HG02973 (cell line): ENCODE measurements around the gene CORO1A.
A peak's percentile ranks its signal among the peaks of the same experiment; 100 is the strongest.
"Not testable (repeated sequence)": the region's sequence is repeated elsewhere in the genome, so short reads cannot be mapped to it uniquely, and the experiment has no call there.

Experiments
- ATAC-seq: cut with Tn5 transposase; IDR thresholded peaks from one replicate; pipeline ENCODE4 v1.9.1; 2021; ENCODE audit warnings: moderate library complexity; ENCODE audit not compliant: unreplicated experiment

CORO1A gene

DNA sequence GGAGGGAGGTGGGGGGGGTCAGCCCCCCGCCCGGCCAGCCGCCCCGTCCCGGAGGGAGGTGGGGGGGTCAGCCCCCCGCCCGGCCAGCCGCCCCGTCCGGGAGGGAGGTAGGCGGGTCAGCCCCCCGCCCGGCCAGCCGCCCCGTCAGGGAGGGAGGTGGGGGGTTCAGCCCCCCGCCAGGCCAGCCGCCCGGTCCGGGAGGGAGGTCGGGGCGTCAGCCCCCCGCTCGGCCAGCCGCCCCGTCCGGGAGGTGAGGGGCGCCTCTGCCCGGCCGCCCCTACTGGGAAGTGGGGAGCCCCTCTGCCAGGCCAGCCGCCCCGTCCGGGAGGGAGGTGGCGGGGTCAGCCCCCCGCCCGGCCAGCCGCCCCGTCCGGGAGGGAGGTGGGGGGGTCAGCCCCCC, 14.0 kb upstream of the CORO1A start:
- ATAC-seq: not testable (repeated sequence)

DNA sequence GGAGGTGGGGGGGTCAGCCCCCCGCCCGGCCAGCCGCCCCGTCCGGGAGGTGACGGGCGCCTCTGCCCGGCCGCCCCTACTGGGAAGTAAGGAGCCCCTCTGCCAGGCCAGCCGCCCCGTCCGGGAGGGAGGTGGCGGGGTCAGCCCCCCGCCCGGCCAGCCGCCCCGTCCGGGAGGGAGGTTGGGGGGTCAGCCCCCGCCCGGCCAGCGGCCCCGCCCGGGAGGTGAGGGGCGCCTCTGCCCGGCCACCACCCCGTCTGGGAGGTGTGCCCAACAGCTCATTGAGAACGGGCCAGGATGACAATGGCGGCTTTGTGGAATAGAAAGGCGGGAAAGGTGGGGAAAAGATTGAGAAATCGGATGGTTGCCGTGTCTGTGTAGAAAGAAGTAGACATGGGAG, 13.3 kb upstream of the CORO1A start:
- ATAC-seq: not testable (repeated sequence)

DNA sequence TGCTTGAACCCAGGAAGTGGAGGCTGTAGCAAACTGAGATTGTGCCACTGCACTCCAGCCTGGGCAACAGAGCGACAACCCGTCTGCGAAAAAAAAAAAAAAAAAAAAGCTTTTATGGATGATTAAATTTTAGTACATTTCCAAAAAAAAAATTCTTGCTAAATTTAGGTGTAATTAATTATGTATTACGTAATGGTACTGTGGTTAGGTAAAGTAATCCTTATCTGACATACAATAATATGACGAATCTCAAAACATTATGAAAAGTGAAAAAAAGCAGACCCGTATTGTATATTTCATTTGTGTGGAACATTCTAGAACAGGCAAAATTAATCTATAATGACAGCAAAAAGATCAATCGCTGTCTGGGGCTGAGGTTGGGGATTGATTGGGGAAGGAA, 10.3 kb upstream of the CORO1A start:
- ATAC-seq: no peak

DNA sequence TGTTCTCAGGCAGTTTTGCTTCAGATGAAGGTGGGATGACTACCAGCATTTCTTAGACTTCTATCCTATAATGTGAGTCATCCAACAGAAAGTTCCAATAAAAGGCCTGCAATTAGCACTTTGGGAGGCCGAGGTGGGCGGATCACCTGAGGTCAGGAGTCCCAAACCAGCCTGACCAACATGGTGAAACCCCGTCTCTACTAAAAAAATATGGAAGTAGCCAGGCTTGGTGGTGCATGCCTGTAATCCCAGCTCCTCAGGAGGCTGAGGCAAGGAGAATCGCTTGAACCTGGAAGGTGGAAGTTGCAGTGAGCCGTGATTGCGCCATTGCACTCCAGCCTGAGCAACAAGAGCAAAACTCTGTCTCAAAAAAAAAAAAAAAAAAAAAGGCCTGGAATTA, 6.5 kb upstream of the CORO1A start:
- ATAC-seq: not testable (repeated sequence)

DNA sequence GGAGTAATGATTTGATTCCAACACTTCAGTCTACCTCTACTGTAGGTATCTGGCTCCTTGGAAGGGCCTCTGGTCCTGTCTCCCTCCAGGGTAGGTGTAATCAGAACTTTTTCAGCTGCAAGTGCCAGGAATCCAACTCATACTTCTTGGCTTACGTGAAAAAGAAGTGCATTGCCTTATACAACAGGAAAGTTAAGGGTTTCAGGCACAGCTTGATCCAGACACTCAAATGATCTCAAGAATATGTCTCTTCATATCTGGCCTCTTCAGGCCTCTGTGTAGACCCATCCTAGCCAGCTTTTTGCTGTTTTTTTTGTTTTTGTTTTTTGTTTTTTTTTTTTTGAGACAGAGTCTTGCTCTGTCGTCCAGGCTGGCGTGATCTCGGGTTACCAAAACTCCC, 4.2 kb upstream of the CORO1A start:
- no peak for ATAC-seq

DNA sequence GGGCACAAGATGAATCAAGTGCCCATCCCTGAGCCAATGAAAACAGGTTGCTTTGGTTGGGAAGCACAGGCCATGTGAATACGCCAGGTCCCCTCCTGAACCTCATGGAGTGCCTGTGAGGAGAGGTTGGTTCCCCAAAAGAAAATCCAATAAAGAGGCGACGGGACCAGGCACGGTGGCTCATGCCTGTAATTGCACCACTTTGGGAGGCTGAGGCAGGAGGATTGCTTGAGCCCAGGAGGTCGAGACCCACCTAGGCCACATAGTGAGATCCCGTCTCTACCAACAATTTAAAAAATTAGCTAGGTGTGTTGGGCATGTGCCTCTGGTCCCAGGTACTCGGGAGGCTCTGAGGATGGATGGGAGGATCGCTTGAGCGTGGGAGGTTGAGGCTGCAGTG, 3.5 kb upstream of the CORO1A start:
- ATAC-seq: no peak

DNA sequence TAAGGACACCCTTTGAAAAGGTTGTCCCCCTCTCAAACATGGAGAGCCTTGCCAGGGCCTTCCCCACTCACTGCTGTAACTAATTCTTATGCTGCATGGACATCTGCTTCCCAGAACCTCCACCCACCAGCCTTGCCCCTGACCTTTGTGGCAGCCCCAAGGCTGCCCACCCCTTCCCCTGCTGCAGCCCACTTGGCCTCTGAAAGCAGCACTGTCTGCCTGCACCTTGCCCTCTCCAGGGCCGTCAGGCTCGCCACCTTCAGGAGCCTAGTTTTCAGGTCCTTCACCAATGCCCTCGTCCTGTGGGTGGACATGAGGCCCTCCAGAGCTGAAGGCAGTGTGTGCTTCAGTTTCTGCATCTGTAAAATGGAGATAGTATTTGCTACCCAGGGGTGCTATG, 2.7 kb upstream of the CORO1A start:
- ATAC-seq: no peak

DNA sequence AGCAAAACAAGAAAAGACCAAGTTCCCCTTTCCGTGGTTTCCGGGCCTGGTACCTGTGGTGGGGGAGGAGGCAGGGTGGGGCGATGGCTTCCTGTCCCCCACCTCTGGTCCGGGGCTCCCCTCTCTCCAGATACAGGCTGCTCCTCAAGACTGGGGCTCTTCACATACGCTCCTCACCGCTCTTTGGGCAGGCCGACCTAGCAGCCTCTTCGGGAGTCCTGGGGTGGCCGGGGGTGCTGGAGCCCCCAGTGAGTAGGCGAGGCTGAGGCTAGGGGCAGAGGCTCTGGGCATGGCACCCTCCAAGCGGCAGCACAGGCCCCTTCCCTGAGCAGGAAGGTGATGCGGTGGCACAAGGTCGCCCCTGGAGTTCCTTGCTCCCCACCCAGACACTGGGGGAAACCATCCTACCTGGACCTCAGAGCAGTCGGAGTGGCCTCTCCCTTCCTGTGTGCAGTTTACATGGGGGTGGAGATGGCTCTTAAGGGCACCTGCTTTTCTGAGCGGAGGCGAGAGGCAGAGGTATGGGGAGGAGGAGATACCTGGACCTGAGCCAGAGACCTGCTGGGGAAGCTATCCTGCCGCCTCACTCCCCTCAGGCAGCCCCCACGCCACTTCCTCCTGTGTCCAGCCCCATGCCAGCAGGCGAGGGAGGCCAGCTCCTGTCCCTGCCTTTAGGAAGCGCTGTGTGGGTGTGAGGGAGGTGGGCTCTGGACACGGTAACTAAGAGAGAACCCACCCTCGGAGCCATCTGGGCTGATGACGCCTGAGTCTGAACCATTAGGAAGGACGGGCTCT, 891 bp downstream of the CORO1A start:
- ATAC-seq: no peak

DNA sequence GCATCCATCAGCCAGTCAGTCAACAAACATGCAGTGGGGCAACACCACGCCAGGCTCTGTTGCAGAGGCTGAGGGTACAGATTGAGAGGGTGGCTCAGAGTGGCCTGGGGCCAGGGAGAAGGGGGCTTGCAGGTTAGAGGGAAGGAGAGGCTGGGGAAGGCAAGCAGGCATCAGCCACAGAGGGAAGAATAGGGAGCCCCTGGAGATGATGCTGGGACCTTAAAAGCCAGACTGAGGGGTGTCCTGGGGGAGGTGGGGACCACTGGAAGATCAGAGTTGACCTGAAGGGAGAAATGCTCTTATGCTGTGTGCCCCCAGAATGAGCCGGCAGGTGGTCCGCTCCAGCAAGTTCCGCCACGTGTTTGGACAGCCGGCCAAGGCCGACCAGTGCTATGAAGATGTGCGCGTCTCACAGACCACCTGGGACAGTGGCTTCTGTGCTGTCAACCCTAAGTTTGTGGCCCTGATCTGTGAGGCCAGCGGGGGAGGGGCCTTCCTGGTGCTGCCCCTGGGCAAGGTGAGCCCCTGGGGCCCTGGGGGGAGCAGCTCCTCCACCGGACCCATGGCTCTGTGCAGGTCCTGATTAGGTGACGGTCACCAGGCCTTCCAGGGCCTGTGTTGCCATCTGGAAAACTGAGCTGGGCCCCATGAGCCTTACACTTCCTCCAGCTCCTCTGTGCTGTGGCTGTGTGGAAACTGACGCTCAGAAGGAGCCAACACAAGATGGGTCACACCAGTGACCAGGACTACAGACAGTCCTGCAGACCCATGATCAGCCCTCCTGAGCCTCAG, 1.7 kb downstream of the CORO1A start:
- peak; percentile 2 for ATAC-seq

DNA sequence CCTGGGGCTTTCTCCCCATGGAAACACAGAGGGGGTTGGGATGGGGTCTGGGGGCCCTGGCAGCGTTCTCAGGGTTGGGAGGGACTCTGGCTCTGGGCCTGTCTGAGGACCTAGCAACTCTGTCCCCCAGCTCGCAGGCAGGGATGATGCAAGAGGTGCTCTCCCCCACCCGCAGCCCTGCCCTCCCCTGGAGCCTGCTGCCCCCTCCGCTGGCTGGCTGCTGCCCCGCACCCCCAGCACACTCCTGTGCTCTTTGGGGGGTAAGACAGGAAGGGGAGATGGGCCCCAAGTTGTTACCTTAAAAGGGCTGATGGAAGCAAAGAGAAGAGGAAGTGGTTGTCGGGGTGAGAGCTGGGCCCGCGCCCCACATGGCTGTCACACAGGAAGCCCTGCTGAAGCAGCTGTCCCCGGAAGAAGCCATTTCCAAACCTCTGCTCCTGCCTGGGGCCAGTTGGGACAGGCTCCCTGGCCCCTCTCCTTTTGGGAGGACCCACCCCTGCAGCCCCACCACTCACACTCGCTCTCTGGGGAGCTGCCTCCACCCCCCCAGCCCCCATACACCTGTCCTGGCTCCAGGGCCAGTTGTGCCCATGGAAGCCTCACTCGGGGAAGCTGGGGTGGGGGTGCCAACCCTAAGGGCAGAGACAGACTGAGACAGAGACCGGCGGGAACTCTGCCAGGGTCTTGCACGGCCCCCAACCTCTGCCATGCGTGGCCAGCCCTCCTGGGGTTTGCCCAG, 2.5 kb downstream of the CORO1A start:
- ATAC-seq: peak; percentile 29

DNA sequence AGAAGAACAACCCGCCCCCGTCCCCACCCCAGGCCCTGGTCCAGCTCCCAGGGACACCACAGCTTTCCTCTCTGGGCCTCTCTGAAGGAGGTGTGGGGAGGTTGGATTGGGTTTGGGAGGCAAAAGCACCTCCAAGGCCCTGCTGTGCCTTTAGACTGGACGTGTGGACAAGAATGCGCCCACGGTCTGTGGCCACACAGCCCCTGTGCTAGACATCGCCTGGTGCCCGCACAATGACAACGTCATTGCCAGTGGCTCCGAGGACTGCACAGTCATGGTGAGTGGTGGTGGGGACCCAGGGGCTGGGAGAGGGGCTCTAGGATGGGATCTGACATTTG, 3.0 kb downstream of the CORO1A start:
- no peak for ATAC-seq

DNA sequence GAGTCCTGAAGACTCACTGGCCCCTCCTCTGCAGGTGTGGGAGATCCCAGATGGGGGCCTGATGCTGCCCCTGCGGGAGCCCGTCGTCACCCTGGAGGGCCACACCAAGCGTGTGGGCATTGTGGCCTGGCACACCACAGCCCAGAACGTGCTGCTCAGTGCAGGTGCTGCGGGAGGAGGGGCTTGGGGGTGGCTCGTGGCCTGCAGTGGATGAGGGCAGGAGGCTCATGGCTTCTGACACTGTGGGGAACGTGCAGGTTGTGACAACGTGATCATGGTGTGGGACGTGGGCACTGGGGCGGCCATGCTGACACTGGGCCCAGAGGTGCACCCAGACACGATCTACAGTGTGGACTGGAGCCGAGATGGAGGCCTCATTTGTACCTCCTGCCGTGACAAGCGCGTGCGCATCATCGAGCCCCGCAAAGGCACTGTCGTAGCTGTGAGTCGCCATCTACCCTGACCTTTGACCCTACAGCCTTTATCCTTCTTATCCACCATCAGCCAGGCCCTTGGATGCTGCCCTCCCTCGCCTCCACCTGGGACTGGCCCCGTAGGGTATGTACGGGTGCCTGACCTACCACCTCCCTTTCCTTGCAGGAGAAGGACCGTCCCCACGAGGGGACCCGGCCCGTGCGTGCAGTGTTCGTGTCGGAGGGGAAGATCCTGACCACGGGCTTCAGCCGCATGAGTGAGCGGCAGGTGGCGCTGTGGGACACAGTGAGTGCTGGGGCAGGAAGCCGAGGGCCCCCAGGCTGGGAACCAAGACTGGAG, 3.6 kb downstream of the CORO1A start:
- ATAC-seq: no peak

DNA sequence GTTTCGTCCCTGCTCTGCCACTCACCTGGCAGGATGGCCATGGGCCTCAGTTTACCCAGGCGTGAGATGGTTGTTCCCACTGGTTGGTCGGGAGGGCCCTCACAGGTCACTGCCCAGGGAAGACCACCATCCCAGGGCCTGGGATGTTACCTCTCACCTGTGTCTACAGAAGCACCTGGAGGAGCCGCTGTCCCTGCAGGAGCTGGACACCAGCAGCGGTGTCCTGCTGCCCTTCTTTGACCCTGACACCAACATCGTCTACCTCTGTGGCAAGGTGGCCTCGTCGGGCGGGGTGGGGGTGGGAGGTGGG, 4.1 kb downstream of the CORO1A start:
- ATAC-seq: no peak

DNA sequence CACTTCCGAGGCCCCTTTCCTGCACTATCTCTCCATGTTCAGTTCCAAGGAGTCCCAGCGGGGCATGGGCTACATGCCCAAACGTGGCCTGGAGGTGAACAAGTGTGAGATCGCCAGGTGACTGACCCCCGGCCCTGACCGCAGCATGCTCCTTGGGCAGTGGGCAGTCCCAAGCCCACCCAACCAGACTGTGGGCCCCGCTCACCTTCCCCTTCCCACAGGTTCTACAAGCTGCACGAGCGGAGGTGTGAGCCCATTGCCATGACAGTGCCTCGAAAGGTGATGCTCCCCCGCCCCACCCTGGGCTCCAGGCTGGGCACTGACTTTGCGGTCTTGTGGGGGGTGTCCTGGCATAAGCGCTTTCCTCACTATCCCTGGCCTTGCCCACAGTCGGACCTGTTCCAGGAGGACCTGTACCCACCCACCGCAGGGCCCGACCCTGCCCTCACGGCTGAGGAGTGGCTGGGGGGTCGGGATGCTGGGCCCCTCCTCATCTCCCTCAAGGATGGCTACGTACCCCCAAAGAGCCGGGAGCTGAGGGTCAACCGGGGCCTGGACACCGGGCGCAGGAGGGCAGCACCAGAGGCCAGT, 4.7 kb downstream of the CORO1A start:
- no peak for ATAC-seq

DNA sequence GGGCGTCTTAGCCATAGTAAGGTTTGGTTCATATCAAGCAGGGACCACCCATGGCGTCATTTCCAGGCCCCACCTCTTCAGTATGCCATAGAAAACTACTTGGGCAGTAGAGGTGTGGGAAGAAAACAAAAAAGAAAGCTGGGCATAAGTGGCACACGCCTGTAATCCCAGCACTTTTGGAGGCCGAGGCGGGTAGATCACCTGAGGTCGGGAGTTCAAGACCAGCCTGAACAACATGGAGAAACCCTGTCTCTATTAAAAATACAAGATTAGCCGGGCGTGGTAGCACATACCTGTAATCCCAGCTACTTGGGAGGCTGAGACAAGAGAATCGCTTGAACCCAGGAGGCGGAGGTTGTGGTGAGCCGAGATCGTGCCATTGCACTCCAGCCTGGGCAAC, 7.8 kb downstream of the CORO1A start:
- not testable (repeated sequence) for ATAC-seq

DNA sequence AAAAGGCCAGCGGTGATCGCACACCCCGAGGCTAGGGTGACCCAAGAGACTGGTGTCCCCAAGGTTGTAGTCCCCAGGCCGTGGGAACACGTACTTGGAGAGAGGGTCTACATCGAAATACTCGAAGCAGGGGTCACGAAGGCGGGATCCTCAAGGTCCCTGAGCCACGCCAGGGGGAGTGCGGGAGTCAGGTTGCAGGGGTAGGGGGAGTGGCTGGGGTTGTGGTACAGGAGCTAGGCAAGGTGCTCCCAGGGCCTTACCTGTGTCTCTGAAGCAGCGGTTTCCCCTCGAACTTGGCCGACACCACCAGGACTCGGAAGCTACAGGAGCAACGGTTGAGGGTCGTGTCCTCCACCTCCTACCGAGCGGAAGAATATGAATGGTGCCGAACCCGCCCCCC, 9.7 kb downstream of the CORO1A start:
- ATAC-seq: peak; percentile 9

DNA sequence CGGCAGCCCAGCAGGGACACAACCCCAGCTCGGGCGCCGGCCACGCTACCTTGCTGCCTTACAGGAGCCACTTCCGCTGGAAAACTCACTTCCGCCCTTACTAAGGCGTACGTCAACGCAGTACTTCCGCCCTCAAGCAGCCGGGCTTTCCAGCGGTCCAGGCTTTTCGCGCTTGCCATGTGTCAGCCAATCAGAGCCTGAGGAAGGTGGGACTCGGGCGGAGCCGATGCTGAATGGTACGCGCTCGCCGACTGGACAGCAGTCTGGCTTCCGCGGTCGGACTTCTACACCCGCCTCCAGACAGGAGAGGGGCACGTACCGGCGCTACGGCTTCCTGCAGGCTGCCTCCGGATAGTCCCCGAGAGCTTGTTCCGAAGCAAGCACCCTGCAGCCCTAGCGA, 10.2 kb downstream of the CORO1A start, which contains the start of the genes BOLA2B and SLX1A:
Gene BOLA2B (minus strand): TSS at position 52 of the 400 bp plus-strand sequence. CDS start 71 bp downstream, outside the sequence.
Gene SLX1A (plus strand): TSS at position 261 of the 400 bp plus-strand sequence. CDS start 210 bp downstream, outside the sequence.
- ATAC-seq: peak; percentile 80

DNA sequence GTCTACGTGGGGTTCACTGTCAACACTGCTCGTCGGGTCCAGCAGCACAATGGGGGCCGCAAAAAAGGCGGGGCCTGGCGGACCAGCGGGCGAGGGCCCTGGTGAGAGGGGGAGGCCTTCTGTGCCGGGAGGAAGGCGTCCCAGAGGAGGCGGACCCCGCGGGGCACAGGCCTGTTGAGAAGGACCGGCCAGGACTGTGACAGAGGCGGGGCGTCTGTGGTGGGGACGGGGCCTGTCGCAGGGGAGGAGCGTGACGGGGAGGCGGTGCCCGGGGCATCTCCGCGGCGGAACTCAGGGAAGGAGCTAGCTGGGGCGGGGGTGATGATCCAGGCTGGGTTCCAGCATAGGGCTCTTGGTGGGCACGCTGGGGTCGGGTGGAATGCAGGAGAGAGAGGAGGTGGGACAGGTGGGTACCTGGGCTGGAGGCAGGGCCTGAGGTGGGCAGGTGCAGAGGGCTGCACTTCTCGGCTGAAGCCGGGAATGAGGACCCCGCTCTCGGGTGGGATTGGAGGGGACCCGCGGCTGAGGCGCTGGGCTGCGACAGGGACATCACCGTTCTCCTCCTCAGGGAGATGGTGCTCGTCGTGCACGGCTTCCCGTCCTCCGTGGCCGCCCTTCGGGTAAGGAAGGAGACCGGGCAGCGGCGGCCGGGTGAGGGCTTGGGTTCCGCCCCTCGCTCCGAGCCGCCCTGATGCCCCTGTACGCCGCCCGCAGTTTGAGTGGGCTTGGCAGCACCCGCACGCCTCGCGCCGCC, 10.9 kb downstream of the CORO1A start:
- peak; percentile 45 for ATAC-seq

DNA sequence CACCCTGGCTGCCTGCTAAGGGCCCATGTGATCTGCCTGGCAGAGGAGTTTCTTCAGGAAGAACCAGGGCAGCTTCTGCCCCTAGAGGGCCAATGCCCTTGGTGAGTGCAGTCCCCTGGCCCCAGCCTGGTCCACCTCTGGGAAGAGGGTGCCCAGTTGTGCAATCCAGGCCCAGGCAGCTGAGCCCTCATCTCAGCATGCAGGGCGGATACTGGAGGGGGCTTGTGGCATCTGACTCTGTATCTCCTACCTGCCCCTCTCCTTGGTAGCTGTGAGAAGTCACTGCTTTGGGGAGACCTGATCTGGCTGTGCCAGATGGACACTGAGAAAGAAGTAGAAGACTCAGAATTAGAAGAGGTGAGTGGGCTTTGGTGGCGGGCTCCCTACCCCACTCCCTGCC, 13.6 kb downstream of the CORO1A start:
- not testable (repeated sequence) for ATAC-seq

DNA sequence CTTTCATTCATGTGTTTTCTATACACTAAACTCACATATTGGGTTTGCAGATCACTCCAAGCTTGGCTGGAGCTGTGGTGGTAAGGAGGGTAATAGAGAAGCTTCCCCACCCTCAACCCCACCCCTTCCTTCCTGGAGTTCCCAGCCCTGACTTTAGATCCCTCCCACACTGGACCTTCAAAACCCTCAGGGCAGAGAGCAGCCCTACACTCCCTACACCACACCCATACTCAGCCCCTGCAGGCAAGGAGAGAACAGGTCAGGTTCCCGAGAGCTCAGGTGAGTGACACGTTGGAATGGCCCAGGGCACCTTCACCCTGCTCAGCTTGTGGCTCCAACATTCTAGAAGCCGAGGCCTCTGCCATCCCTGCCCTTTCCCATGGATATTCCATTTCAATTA, 15.6 kb downstream of the CORO1A start, which contains the start of gene SULT1A3:
Gene SULT1A3 (plus strand): TSS at position 207 of the 400 bp plus-strand sequence. CDS start 1,474 bp downstream, outside the sequence.
- ATAC-seq: not testable (repeated sequence)
